ENCODE data around the gene ANO10.

- TF ChIP-seq, protein P1, sequence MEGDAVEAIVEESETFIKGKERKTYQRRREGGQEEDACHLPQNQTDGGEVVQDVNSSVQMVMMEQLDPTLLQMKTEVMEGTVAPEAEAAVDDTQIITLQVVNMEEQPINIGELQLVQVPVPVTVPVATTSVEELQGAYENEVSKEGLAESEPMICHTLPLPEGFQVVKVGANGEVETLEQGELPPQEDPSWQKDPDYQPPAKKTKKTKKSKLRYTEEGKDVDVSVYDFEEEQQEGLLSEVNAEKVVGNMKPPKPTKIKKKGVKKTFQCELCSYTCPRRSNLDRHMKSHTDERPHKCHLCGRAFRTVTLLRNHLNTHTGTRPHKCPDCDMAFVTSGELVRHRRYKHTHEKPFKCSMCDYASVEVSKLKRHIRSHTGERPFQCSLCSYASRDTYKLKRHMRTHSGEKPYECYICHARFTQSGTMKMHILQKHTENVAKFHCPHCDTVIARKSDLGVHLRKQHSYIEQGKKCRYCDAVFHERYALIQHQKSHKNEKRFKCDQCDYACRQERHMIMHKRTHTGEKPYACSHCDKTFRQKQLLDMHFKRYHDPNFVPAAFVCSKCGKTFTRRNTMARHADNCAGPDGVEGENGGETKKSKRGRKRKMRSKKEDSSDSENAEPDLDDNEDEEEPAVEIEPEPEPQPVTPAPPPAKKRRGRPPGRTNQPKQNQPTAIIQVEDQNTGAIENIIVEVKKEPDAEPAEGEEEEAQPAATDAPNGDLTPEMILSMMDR (IDR thresholded peaks at IDR 0.05; ENCODE audit: poor library complexity, severe bottlenecking) = no peak
- TF ChIP-seq POLR2AphosphoS5 (IDR thresholded peaks at IDR 0.05) (no peak), EP300 (conservative IDR thresholded peaks at IDR 0.05; ENCODE audit: poor library complexity, severe bottlenecking) (no peak), MXI1 (conservative IDR thresholded peaks at IDR 0.05; ENCODE audit: poor library complexity, severe bottlenecking) (no peak)
Observed at GRCh38 chr3:43373560-43373928, 248.3 kb downstream of the ANO10 start.

All from neural cell (in vitro differentiated cells).